HG03025 (cell line): ENCODE results near the gene SERPINB11.
"Not testable (repeated sequence)": the region's sequence is repeated elsewhere in the genome, so short reads cannot be mapped to it uniquely, and the experiment has no call there.

Source experiments
- ATAC-seq: cut with Tn5 transposase; IDR thresholded peaks from one replicate; pipeline ENCODE4 v1.9.1; 2021; ENCODE audit warnings: mild to moderate bottlenecking, moderate library complexity; ENCODE audit not compliant: unreplicated experiment, low FRiP score

The SERPINB11 gene

GRCh38 chr18:63702660-63703059 is at the start of gene SERPINB11:
SERPINB11 (plus strand) TSS chr18:63702960; CDS start chr18:63710194, 7,234 bp downstream.
- ATAC-seq, result no peak

- ATAC-seq, result not testable (repeated sequence)
Observed at GRCh38 chr18:63658920-63659319, 43.8 kb upstream of the SERPINB11 start.

- not testable (repeated sequence) for ATAC-seq
Observed at GRCh38 chr18:63661750-63662149, 41.0 kb upstream of the SERPINB11 start, which contains the start of gene SERPINB3. SERPINB3 (minus strand) TSS chr18:63661893; CDS start chr18:63661216, 677 bp downstream.

GRCh38 chr18:63664571-63664970 is 38.2 kb upstream of the SERPINB11 start:
- ATAC-seq, result no peak

GRCh38 chr18:63676526-63677323 is 26.0 kb upstream of the SERPINB11 start:
- no peak for ATAC-seq

- ATAC-seq, result no peak
Observed at GRCh38 chr18:63677500-63678225, 25.1 kb upstream of the SERPINB11 start.

GRCh38 chr18:63679820-63680606 is 22.7 kb upstream of the SERPINB11 start:
- ATAC-seq, result no peak

- ATAC-seq, result no peak
Observed at GRCh38 chr18:63681449-63682340, 21.1 kb upstream of the SERPINB11 start.

GRCh38 chr18:63683152-63683551 is 19.6 kb upstream of the SERPINB11 start:
- ATAC-seq, result no peak

- no peak for ATAC-seq
Observed at GRCh38 chr18:63683890-63684289, 18.9 kb upstream of the SERPINB11 start.

- no peak for ATAC-seq
Observed at GRCh38 chr18:63684718-63685117, 18.0 kb upstream of the SERPINB11 start.

GRCh38 chr18:63686871-63687270 is 15.9 kb upstream of the SERPINB11 start:
- no peak for ATAC-seq

- ATAC-seq, result no peak
Observed at GRCh38 chr18:63689064-63689463, 13.7 kb upstream of the SERPINB11 start.

GRCh38 chr18:63697097-63697660 is 5.6 kb upstream of the SERPINB11 start:
- no peak for ATAC-seq

- ATAC-seq, result no peak
Observed at GRCh38 chr18:63700501-63700900, 2.3 kb upstream of the SERPINB11 start.

- ATAC-seq, result no peak
Observed at GRCh38 chr18:63701952-63702351, 808 bp upstream of the SERPINB11 start.

GRCh38 chr18:63705401-63705800 is 2.6 kb downstream of the SERPINB11 start:
- no peak for ATAC-seq

GRCh38 chr18:63707816-63708215 is 5.1 kb downstream of the SERPINB11 start:
- no peak for ATAC-seq

GRCh38 chr18:63708650-63709049 is 5.9 kb downstream of the SERPINB11 start:
- no peak for ATAC-seq
